Endometrium (tissue), 2 donors: ENCODE results near the gene C2orf76.

Experiments
- FAIRE-seq: peaks from 2 replicates; lab custom pipeline; 2012; peaks lifted over from hg19 to GRCh38; lab: Jason Lieb, UNC
- donor health status: control.
- donor health status: control.

The C2orf76 gene

GRCh38 chr2:119263025-119263424 is 103.6 kb downstream of the C2orf76 start:
- FAIRE-seq = no peak

GRCh38 chr2:119261493-119262225 is 105.0 kb downstream of the C2orf76 start:
- no peak for FAIRE-seq

GRCh38 chr2:119260646-119261492 is 105.8 kb downstream of the C2orf76 start:
- no peak for FAIRE-seq

- FAIRE-seq = no peak
These were observed 107.3 kb downstream of the C2orf76 start for GRCh38 chr2:119259296-119259860.

GRCh38 chr2:119257198-119257597 is 109.4 kb downstream of the C2orf76 start:
- no peak for FAIRE-seq

- FAIRE-seq = no peak
These were observed 110.1 kb downstream of the C2orf76 start for GRCh38 chr2:119256582-119256921.

- FAIRE-seq = peak; percentile 54
These were observed 110.7 kb downstream of the C2orf76 start for GRCh38 chr2:119255760-119256581.

GRCh38 chr2:119254601-119255080 is 112.0 kb downstream of the C2orf76 start:
- no peak for FAIRE-seq

- no peak for FAIRE-seq
These were observed 112.7 kb downstream of the C2orf76 start for GRCh38 chr2:119253760-119254600.

GRCh38 chr2:119253114-119253702 is 113.4 kb downstream of the C2orf76 start:
- no peak for FAIRE-seq
